Endothelial cell of umbilical vein (primary cell): ENCODE results near the gene ZNF512. TPM values are rescaled to one million over a fixed set of nuclear protein-coding genes. Genes with fewer than 3 reads are reported as not detected.

Experiments
- BruUV-seq: library from RNA; stranded (reverse); fragments of 400-500 nt; replicated peaks from 2 replicates; lab custom pipeline; 2021; lab: Mats Ljungman, UMichigan
- CTCF ChIA-PET: fragments of 300-600, 350-600 bp; sonication (Branson Sonifier 250); formaldehyde crosslinking; loops from one replicate; lab custom pipeline; 2021; ENCODE audit warnings: antibody characterized with exemption, inconsistent platforms; lab: Charles Lee
- POLR2A ChIA-PET: fragments of 300-600, 350-600 bp; sonication (Branson Sonifier 250); formaldehyde crosslinking; loops from one replicate; lab custom pipeline; 2021; ENCODE audit warnings: antibody characterized with exemption, inconsistent platforms; lab: Charles Lee
- DNase-seq: peaks from one replicate; pipeline ENCODE4 v3.0.0-alpha.2; 2011; ENCODE audit warnings: low read depth, low spot score
- FAIRE-seq: peaks from 2 replicates; lab custom pipeline; 2011; peaks lifted over from hg19 to GRCh38; lab: Jason Lieb, UNC
- H2AFZ ChIP-seq: 2 replicates; pipeline ENCODE4 v1.6.0; 2012; ENCODE audit warnings: low read depth, low read length, control low read depth, inconsistent platforms
- H3K27ac ChIP-seq: 2 replicates; pipeline ENCODE4 v1.5.1; 2011; ENCODE audit warnings: low read depth, mild to moderate bottlenecking, control low read depth, low read length, moderate library complexity; ENCODE audit not compliant: insufficient read depth
- H3K27me3 ChIP-seq, 2 experiments: 2 replicates each; pipeline versions ENCODE4 v1.6.0 to v1.6.1; 2011; ENCODE audit warnings: low read length in 2 of 2, mixed read lengths in 1 of 2; ENCODE audit not compliant: control insufficient read depth in 2 of 2, insufficient read depth in 2 of 2
- H3K36me3 ChIP-seq, 2 experiments: 2 replicates in 1 of 2; 3 replicates in 1 of 2; pipeline ENCODE4 v1.5.1; 2011; ENCODE audit warnings: low read length in 2 of 2, mild to moderate bottlenecking in 1 of 2, moderate library complexity in 1 of 2; ENCODE audit not compliant: control insufficient read depth in 2 of 2, insufficient read depth in 2 of 2; ENCODE audit errors: extremely low read depth in 1 of 2
- H3K4me1 ChIP-seq: 3 replicates; pipeline ENCODE4 v1.5.1; 2011; ENCODE audit warnings: mild to moderate bottlenecking, low read length; ENCODE audit not compliant: control insufficient read depth, insufficient read depth; ENCODE audit errors: extremely low read depth
- H3K4me2 ChIP-seq: 2 replicates; pipeline ENCODE4 v1.6.1; 2011; ENCODE audit warnings: low read length, control low read depth, mixed read lengths; ENCODE audit not compliant: insufficient read depth
- H3K4me3 ChIP-seq, 3 experiments: fragments of 200-600 bp in 1 of 3; sonication (generic), shearing (Covaris generic) in 1 of 3; replicated peaks in 1 of 3; 2 replicates each; pipeline ENCODE4 v1.5.1; 2011 to 2016; ENCODE audit warnings: control low read depth in 3 of 3, low read length in 3 of 3, mild to moderate bottlenecking in 2 of 3, inconsistent platforms in 1 of 3, low read depth in 1 of 3, moderate library complexity in 1 of 3; ENCODE audit not compliant: insufficient read depth in 1 of 3
- H3K79me2 ChIP-seq: 2 replicates; pipeline ENCODE4 v1.6.0; 2012; ENCODE audit warnings: low read length, inconsistent platforms; ENCODE audit not compliant: control insufficient read depth, insufficient read depth
- H3K9ac ChIP-seq: replicated peaks from 2 replicates; pipeline ENCODE3; 2011; ENCODE audit warnings: low read length, control low read depth; ENCODE audit not compliant: insufficient read depth; ENCODE audit errors: extremely low read depth
- H3K9me1 ChIP-seq: replicated peaks from 3 replicates; pipeline ENCODE4 v1.6.0; 2011; ENCODE audit warnings: mild to moderate bottlenecking, low read length; ENCODE audit not compliant: control insufficient read depth, insufficient read depth; ENCODE audit errors: extremely low read depth
- H3K9me3 ChIP-seq: replicated peaks from 2 replicates; pipeline ENCODE4 v1.5.1; 2012; ENCODE audit warnings: low read length, inconsistent platforms; ENCODE audit not compliant: control insufficient read depth, insufficient read depth
- H4K20me1 ChIP-seq: replicated peaks from 2 replicates; pipeline ENCODE3; 2011; ENCODE audit warnings: mild to moderate bottlenecking, low read length; ENCODE audit not compliant: control insufficient read depth, insufficient read depth; ENCODE audit errors: extremely low read depth
- EZH2 ChIP-seq: IDR thresholded peaks from 2 replicates; pipeline ENCODE4 v1.6.1; 2012; ENCODE audit warnings: borderline replicate concordance, low read depth, mild to moderate bottlenecking, moderate library complexity, low read length, inconsistent platforms; ENCODE audit not compliant: severe bottlenecking
- FOS ChIP-seq: IDR thresholded peaks from 2 replicates; pipeline ENCODE4 v1.6.1; 2011; ENCODE audit warnings: mild to moderate bottlenecking, low read length, moderate library complexity, borderline replicate concordance; ENCODE audit not compliant: insufficient read depth
- GATA2 ChIP-seq: IDR thresholded peaks from 2 replicates; pipeline ENCODE4 v1.7.0; 2011; ENCODE audit warnings: low read depth, mild to moderate bottlenecking, moderate library complexity, mixed read lengths, low read length; ENCODE audit not compliant: insufficient read length, insufficient read depth
- JUN ChIP-seq: IDR thresholded peaks from 2 replicates; pipeline ENCODE4 v1.6.1; 2011; ENCODE audit warnings: borderline replicate concordance, low read depth; ENCODE audit not compliant: insufficient read length, insufficient read depth
- MYC ChIP-seq: IDR thresholded peaks from one replicate; pipeline ENCODE4 v1.6.1; 2011; ENCODE audit warnings: mild to moderate bottlenecking, low read depth, low read length
- POLR2A ChIP-seq: IDR thresholded peaks from 2 replicates; pipeline ENCODE4 v1.6.1; 2012; ENCODE audit warnings: low read depth, mild to moderate bottlenecking, control low read depth, low read length
- POLR2AphosphoS5 ChIP-seq: IDR thresholded peaks from 2 replicates; pipeline ENCODE4 v1.6.1; 2012; ENCODE audit warnings: low read depth, mild to moderate bottlenecking, control low read depth, low read length, moderate library complexity; ENCODE audit not compliant: insufficient read depth
- dilution Hi-C: fragments of 300-500 bp; cut with MboI; formaldehyde crosslinking; loops from one replicate; pipeline ENCODE4 v1.15.0; 2019; ENCODE audit warnings: low sequenced_read_pairs; ENCODE audit not compliant: extremely low pct_ligation_motif_present
- intact Hi-C: fragments of 100-400 bp; cut with micrococcal nuclease; formaldehyde crosslinking; loops from one replicate; pipeline ENCODE4 v1.10.0; 2022
- polyA plus RNA-seq, 4 experiments: library from polyadenylated mRNA; depleted of rRNA in 3 of 4; stranded (reverse) in 3 of 4; unstranded in 1 of 4; fragments of >200 nt; gene quantifications; 2 replicates each; pipeline versions ENCODE4 v1.2.1 to v1.2.3, GENCODE V29; 2011 to 2012; ENCODE audit warnings: missing spikeins in 1 of 4
- total RNA-seq: library from RNA; stranded (reverse); gene quantifications from 2 replicates; pipeline ENCODE4 v1.2.3, GENCODE V29; 2021
- TF ChIP-seq, protein P1 (sequence below): IDR thresholded peaks from 2 replicates; pipeline ENCODE4 v1.6.1; 2011; ENCODE audit not compliant: insufficient read depth, insufficient read length
- TF ChIP-seq, protein P2 (sequence below), 2 donors: IDR thresholded peaks; 1 replicate in 1 of 2; 2 replicates in 1 of 2; pipeline ENCODE4 v1.5.1; 2011; ENCODE audit warnings: low read length in 2 of 2, mild to moderate bottlenecking in 2 of 2, moderate library complexity in 2 of 2, control low read depth in 1 of 2, inconsistent platforms in 1 of 2, low read depth in 1 of 2; ENCODE audit not compliant: insufficient read depth in 1 of 2; ENCODE audit errors: extremely low read depth in 1 of 2

Gene ZNF512
- total and polyA plus RNA-seq, 2 donors (not counting 3 experiments of a cell fraction or from before 2014, with no cell fraction given): 17.8 to 37.0 TPM

DNA sequence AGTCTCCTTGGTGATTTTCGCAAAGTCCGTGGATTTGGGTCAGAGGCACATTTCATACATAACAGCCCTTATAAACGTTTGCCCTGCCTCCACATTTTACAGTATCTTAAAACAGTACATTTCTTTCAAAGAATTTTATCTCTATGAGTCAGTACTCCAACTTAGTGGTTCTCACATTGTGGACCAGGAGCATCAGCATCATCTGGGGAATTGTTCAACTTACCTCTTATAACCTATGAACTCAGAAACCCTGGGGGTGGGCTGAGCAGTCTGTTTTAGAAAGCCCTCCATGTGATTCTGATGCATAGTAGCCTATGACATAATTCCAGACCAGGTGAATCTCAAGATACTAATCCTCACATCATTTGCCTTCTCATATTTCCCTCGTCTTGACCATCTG, 68.2 kb downstream of the ZNF512 start:
- Histone ChIP-seq H2AFZ (no peak overlapping the region), H3K4me3 (no peak overlapping the region), H3K27ac (no peak overlapping the region), H4K20me1 (no peaks in the 10 kb centered on the region), H3K27me3 (no peaks in the 10 kb centered on the region), H3K4me2 (no peak overlapping the region), H3K4me1 (peaks cover 9% of the 10 kb centered on the region), H3K79me2 (no peaks in the 10 kb centered on the region), H3K9me3 (no peaks in the 10 kb centered on the region), H3K9ac (no peak overlapping the region), H3K9me1 (no peaks in the 10 kb centered on the region), H3K36me3 (peaks cover 25 to 31% of the 10 kb centered on the region in 2 experiments)
- TF ChIP-seq EZH2: no peak
- TF ChIP-seq, protein P1, sequence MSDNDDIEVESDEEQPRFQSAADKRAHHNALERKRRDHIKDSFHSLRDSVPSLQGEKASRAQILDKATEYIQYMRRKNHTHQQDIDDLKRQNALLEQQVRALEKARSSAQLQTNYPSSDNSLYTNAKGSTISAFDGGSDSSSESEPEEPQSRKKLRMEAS: no peak
- no peak for TF ChIP-seq JUN
- TF ChIP-seq POLR2A: no peak
- TF ChIP-seq GATA2: no peak
- TF ChIP-seq, protein P2, sequence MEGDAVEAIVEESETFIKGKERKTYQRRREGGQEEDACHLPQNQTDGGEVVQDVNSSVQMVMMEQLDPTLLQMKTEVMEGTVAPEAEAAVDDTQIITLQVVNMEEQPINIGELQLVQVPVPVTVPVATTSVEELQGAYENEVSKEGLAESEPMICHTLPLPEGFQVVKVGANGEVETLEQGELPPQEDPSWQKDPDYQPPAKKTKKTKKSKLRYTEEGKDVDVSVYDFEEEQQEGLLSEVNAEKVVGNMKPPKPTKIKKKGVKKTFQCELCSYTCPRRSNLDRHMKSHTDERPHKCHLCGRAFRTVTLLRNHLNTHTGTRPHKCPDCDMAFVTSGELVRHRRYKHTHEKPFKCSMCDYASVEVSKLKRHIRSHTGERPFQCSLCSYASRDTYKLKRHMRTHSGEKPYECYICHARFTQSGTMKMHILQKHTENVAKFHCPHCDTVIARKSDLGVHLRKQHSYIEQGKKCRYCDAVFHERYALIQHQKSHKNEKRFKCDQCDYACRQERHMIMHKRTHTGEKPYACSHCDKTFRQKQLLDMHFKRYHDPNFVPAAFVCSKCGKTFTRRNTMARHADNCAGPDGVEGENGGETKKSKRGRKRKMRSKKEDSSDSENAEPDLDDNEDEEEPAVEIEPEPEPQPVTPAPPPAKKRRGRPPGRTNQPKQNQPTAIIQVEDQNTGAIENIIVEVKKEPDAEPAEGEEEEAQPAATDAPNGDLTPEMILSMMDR (IDR thresholded peaks at IDR 0.05; ENCODE audit: extremely low read depth in 1 of 2, insufficient read depth in 1 of 2, low read depth in 1 of 2, low read length in 2 of 2): no peak
- TF ChIP-seq MYC: no peak
- no peak for TF ChIP-seq FOS
- no peak for TF ChIP-seq POLR2AphosphoS5
- dilution Hi-C loops (no loop called here), intact Hi-C loops (no loop called here)
- DNase-seq (no peak), FAIRE-seq (no peak)
- ChIA-PET CTCF (interaction anchor here (1.5 kb wide), 1 partner anchor 32 kb away, joined by 6 read pairs; no protein-coding TSS in a partner anchor), POLR2A (no interaction called here)
- no TSS peak for BruUV-seq
